OCI-M1 (cell line): ENCODE measurements around the gene MRPL28.
"Not testable (repeated sequence)": the region's sequence is repeated elsewhere in the genome, so short reads cannot be mapped to it uniquely, and the experiment has no call there.

ENCODE experiments used
- DNase-seq: peaks from one replicate; lab custom pipeline; 2025; lab: John Stamatoyannopoulos, UW

The MRPL28 gene

DNA sequence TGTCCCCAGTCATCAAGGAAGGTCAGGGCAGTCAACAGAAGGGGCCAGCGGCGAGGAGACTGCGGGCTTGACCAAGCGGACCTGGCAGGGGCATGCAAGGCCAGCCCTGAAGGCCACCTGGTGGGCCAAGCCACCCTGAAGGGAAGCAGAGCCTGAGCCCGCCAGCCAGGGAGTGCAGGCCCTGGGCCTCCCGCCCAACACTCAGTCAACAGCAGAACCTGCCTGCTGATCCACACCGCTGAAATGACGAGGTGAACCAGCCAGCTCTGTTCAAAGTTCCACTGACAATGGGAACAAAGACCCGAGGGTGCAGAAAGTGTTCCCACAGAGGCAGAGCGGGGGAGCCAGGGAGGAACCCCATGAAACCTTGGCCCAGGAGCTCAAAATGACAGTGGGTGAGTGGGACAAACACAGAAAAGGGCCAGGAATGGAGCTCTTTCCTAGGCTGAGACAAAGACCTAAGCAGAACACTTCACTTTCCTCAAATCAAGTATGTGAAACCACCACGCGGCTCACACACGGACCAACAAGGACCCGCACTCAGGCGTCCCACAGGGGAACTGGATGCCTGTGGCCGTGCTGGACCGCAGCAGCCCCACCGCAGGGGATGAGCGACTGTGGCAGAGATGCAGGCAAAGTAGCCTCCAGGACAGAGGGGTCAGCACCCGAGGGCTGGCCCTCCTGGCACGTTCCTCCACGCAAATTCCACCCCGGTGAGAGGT lies 29.8 kb downstream of the MRPL28 start:
- DNase-seq, result no peak

- DNase-seq, result peak; percentile 8
Measured at GRCh38 chr16:339680-340079, 30.7 kb downstream of the MRPL28 start.

- DNase-seq, result no peak
Measured at GRCh38 chr16:337975-338575, 32.3 kb downstream of the MRPL28 start.

GRCh38 chr16:337437-337836 lies 32.9 kb downstream of the MRPL28 start:
- no peak for DNase-seq

DNA sequence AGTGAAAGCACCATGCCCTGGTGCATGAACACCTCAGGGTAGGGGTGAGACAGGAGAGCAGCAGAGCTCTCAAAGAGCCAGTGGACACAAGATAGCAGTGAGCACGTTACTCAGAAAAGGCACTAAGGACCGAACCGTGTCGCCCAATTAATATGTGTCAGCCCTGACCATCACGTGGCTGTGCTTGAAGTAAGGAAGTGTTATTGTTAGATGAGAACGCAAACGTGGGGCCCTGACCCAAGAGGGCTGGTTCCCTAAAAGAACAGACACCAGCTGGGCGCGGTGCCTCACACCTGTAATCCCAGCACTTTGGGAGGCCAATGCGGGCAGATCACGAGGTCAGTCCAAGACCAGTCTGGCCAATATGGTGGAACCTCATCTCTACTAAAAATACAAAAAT lies 34.1 kb downstream of the MRPL28 start:
- no peak for DNase-seq

DNA sequence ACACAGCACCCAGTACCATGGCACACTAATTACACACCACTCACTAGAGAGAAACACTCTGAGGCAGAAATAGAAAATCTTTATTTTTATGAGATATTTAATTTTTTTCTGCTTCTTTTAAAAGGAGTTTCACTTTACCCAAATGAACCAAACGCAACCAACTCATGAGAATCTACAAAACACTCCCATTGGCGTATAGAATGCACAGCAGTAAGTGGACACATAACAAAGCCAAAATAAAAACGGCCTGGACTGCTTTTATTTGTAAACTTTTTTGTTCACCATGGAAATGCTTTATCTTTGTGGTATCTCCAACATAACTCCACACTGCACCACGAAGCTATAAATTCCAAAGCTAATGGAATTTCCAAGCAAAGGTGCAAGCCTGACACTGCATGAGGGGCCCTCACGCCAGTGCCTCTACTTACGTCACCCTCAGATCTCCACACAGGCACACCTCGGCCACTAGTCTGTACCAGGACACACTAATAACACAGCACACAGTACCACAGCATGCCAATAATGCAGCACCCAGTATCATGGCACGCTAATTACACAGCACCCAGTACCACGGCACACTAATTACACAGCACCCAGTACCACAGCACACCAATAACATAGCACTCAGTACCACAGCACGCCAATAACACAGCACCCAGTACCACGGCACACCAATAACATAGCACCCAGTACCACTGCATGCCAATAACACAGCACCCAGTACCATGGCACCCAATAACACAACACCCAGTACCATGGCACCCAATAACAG lies 35.3 kb downstream of the MRPL28 start:
- not testable (repeated sequence) for DNase-seq

GRCh38 chr16:334164-334832 lies 36.0 kb downstream of the MRPL28 start:
- not testable (repeated sequence) for DNase-seq

- no peak for DNase-seq
Measured at GRCh38 chr16:333406-334094, 36.8 kb downstream of the MRPL28 start.

GRCh38 chr16:331181-331814 lies 39.0 kb downstream of the MRPL28 start:
- DNase-seq, result not testable (repeated sequence)

- no peak for DNase-seq
Measured at GRCh38 chr16:330741-331140, 39.6 kb downstream of the MRPL28 start.

- no peak for DNase-seq
Measured at GRCh38 chr16:325375-326145, 44.8 kb downstream of the MRPL28 start.

DNA sequence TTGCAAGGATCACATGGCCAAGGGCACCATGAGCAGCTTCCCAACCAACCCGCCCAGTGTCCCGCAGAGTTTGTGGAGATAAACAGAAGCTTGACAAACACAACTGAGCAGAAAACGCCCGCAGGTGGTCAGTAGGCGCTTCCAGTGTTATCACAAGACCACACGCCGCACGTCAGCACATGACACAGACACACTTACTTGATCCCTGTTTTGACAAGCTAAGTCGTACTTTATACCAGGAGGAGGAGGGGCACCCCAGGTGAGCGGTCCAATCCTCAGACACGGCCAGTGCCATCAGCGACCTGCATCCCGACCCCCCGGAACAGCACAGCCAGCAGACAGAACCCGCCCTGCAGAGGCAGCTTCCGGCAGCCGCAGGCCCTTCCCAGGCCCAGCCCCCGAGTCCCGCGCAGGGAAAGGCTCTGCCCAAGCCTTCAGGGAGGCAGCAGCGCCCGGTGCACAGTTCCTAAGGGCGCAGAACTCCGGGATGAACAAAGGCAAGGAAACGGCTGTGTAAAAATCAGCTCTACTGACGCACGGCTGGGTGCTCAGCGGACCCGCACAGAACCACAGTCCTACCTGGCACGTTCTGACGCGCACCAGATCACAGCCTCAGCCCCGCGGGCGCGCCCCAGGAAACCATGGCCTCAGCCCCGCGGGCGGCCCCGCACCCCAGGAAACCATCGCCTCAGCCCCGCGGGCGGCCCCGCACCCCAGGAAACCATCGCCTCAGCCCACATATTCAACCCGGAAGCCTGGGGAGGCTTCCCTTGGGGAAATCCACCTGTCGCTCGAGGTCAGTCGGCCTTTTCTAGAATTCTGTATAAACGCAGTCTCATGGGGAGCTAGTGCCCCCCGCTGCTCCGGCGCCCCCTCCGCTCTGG lies 45.6 kb downstream of the MRPL28 start:
- DNase-seq, result peak; percentile 3

GRCh38 chr16:324201-324450 lies 46.2 kb downstream of the MRPL28 start:
- DNase-seq, result no peak

GRCh38 chr16:322476-323143 lies 47.7 kb downstream of the MRPL28 start:
- DNase-seq, result no peak

- no peak for DNase-seq
Measured at GRCh38 chr16:321532-321931, 48.8 kb downstream of the MRPL28 start.

GRCh38 chr16:320206-320605 lies 50.1 kb downstream of the MRPL28 start:
- DNase-seq, result no peak

GRCh38 chr16:318628-319027 lies 51.7 kb downstream of the MRPL28 start:
- DNase-seq, result no peak

- DNase-seq, result no peak
Measured at GRCh38 chr16:317583-317982, 52.8 kb downstream of the MRPL28 start.
